HepG2 (cell line): Measurements from ENCODE around the gene ATP9A. TPM values are rescaled to one million over a fixed set of nuclear protein-coding genes. Genes with fewer than 3 reads are reported as not detected.

Source experiments
- ATAC-seq: fragments of 200-7000 bp; cut with Tn5 transposase; 3 replicates; pipeline ENCODE4 v1.9.1; 2020; ENCODE audit warnings: mild to moderate bottlenecking, moderate library complexity
- BruUV-seq: library from RNA; stranded (reverse); fragments of 400-500 nt; replicated peaks from 2 replicates; lab custom pipeline; 2021; lab: Mats Ljungman, UMichigan
- CTCF ChIA-PET: fragments of 300-600 bp; formaldehyde crosslinking; extraction: SDS; loops from one replicate; lab custom pipeline; 2021; ENCODE audit warnings: low total read pairs, inconsistent platforms, low intra/inter-chr PET ratio; lab: Yijun Ruan, JAX
- POLR2A ChIA-PET: fragments of 350-600 bp; sonication (Branson Sonifier 250); formaldehyde crosslinking; loops from one replicate; lab custom pipeline; 2020; ENCODE audit warnings: antibody characterized with exemption, inconsistent platforms; lab: Yijun Ruan, JAX
- DNase-seq: peaks from one replicate; pipeline ENCODE4 v3.0.0-alpha.2; 2015; ENCODE audit warnings: low spot score
- FAIRE-seq: peaks from 3 replicates; lab custom pipeline; 2011; peaks lifted over from hg19 to GRCh38; lab: Jason Lieb, UNC
- H2AFZ ChIP-seq: one replicate; pipeline ENCODE4 v1.6.1; 2011; ENCODE audit warnings: low read length, inconsistent platforms
- H3K27ac ChIP-seq: fragments of 300-600 bp; 3 replicates; pipeline ENCODE4 v1.8.0; 2011; ENCODE audit warnings: mixed run types, mild to moderate bottlenecking, mixed read lengths, low read length, inconsistent platforms; ENCODE audit not compliant: insufficient read depth; ENCODE audit errors: extremely low read length
- H3K27me3 ChIP-seq, 2 experiments: fragments of 200-600 bp in 1 of 2; 2 replicates in 1 of 2; 3 replicates in 1 of 2; pipeline versions ENCODE4 v1.6.0 to v1.8.0; 2011; ENCODE audit warnings: low read length in 2 of 2, mild to moderate bottlenecking in 2 of 2, moderate library complexity in 2 of 2, inconsistent platforms in 1 of 2; ENCODE audit not compliant: insufficient read depth in 2 of 2, control insufficient read depth in 1 of 2
- H3K36me3 ChIP-seq, 2 experiments: fragments of 200-600 bp in 1 of 2; replicated peaks in 1 of 2; 2 replicates in 1 of 2; 3 replicates in 1 of 2; pipeline versions ENCODE4 v1.5.1 to v1.8.0; 2011; ENCODE audit warnings: low read length in 2 of 2, inconsistent platforms in 1 of 2; ENCODE audit not compliant: insufficient read depth in 2 of 2, control insufficient read depth in 1 of 2
- H3K4me1 ChIP-seq: 2 replicates; pipeline ENCODE4 v1.5.1; 2012; ENCODE audit warnings: low read length, inconsistent platforms; ENCODE audit not compliant: insufficient read depth
- H3K4me2 ChIP-seq: 2 replicates; pipeline ENCODE4 v1.6.0; 2011; ENCODE audit warnings: low read depth, low read length, inconsistent platforms
- H3K4me3 ChIP-seq, 3 experiments: fragments of 200-600 bp in 1 of 3; sonication (generic), shearing (Covaris generic) in 1 of 3; replicated peaks in 1 of 3; 2 replicates each; pipeline ENCODE4 v1.5.1; 2011 to 2016; ENCODE audit warnings: low read length in 3 of 3, inconsistent platforms in 2 of 3, low read depth in 2 of 3, mild to moderate bottlenecking in 2 of 3, control low read depth in 1 of 3, mixed read lengths in 1 of 3; ENCODE audit not compliant: insufficient read depth in 1 of 3
- H3K79me2 ChIP-seq: one replicate; pipeline ENCODE4 v1.6.1; 2011; ENCODE audit warnings: low read length, inconsistent platforms; ENCODE audit not compliant: insufficient read depth
- H3K9ac ChIP-seq: 2 replicates; pipeline ENCODE4 v1.6.0; 2011; ENCODE audit warnings: mild to moderate bottlenecking, low read depth, low read length, inconsistent platforms; ENCODE audit not compliant: insufficient read depth
- H3K9me3 ChIP-seq: 2 replicates; pipeline ENCODE4 v1.5.1; 2012; ENCODE audit warnings: mild to moderate bottlenecking, low read length
- H4K20me1 ChIP-seq: 2 replicates; pipeline ENCODE4 v1.6.0; 2011; ENCODE audit warnings: inconsistent platforms, mild to moderate bottlenecking, low read length, moderate library complexity; ENCODE audit not compliant: insufficient read depth
- ZHX2 ChIP-seq, 2 experiments: sonication (generic) in 1 of 2; formaldehyde crosslinking in 1 of 2; IDR thresholded peaks; 2 replicates each; pipeline versions ENCODE4 v1.6.1 to v1.9.0; 2014 to 2022; ENCODE audit warnings: antibody characterized with exemption in 1 of 2, borderline replicate concordance in 1 of 2, inconsistent platforms in 1 of 2, low read depth in 1 of 2, missing genetic modification reagents in 1 of 2
- ZNF788 ChIP-seq: sonication (generic); formaldehyde crosslinking; IDR thresholded peaks from 2 replicates; pipeline ENCODE4 v1.5.0; 2020; ENCODE audit warnings: mild to moderate bottlenecking, missing genetic modification reagents, borderline replicate concordance
- WGBS: methylation state at CpG from one replicate; pipeline ENCODE4 v1.1.6; 2017; ENCODE audit warnings: low lambda C conversion rate; 5-methylcytosine and 5-hydroxymethylcytosine counted together
- in situ Hi-C: cut with HindIII; loops from 2 replicates; pipeline ENCODE4 v1.10.0; 2017; ENCODE audit warnings: low pct_unique_long_range_greater_than_20kb; ENCODE audit not compliant: extremely low pct_ligation_motif_present
- intact Hi-C: fragments of 100-400 bp; cut with micrococcal nuclease; formaldehyde crosslinking; loops from one replicate; pipeline ENCODE4 v1.10.0; 2022; ENCODE audit not compliant: unreplicated experiment
- polyA plus RNA-seq, 8 experiments: library from polyadenylated mRNA; depleted of rRNA in 3 of 8; stranded (reverse) in 7 of 8; unstranded in 1 of 8; fragments of >200 nt; fragmentation: Illumina TruSeq in 4 of 8; extraction: Trizol in 4 of 8; gene quantifications; 2 replicates each; pipeline versions ENCODE4 v1.2.1 to v1.2.3, GENCODE V29; 2011 to 2016; ENCODE audit warnings: low read depth in 4 of 8, missing spikeins in 1 of 8, mixed read lengths in 1 of 8; ENCODE audit not compliant: insufficient read depth in 1 of 8
- total RNA-seq, 5 experiments: library from RNA; depleted of rRNA; stranded (reverse); fragments of >200 nt; fragmentation: Illumina TruSeq; extraction: Trizol; gene quantifications; 2 replicates each; pipeline ENCODE4 v1.2.3, GENCODE V29; 2016; ENCODE audit warnings: low read depth in 1 of 5
- TF ChIP-seq, protein P1 (sequence below): sonication (generic); formaldehyde crosslinking; IDR thresholded peaks from 2 replicates; pipeline ENCODE4 v1.8.1; 2023; ENCODE audit warnings: mild to moderate bottlenecking, missing genetic modification reagents, borderline replicate concordance
- TF ChIP-seq, protein P2 (sequence below): sonication (generic); formaldehyde crosslinking; IDR thresholded peaks from 2 replicates; pipeline ENCODE4 v1.5.1; 2020; ENCODE audit warnings: mild to moderate bottlenecking, missing genetic modification reagents, moderate library complexity

The ATP9A gene
- total and polyA plus RNA-seq, 2 of the 13 experiments (the other 11 are each of a cell fraction or from before 2014, with no cell fraction given) = 11.8 to 18.5 TPM

DNA sequence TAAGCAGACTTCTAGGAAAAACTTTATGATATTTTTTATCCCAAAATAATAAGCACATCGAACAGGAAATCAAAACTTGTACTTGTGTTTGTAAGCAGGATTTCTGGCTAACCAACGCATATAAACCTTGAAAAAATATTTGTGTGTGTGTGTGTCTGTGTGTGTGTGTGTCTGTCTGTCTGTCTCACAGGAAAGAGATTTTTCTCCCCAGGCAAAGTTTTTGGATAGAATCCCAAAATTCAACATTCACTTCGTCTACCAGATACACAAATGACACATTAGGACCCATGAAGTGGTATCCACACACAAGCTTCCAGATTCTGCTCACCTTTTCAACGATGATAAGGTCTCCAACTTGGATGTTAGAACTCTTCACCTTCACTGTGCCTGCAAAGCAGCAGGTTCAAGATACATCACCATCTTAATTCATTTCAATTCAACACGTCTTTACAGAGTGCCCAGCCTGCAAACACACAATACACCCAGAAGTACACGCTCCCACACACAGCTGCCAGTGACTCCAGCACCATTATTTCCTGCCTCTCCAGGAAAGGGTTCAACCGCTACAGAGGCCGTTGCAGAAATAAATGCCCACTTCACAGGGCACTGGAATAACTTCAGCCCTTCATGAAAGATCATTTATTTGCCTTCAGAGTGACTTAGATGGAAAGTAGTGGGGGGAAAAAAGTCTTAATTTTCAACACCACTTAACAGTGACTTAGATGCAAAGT lies 70.9 kb downstream of the ATP9A start:
- in situ Hi-C loops = no loop called here
- H3K4me3 ChIP-seq = no peak overlapping the region

GRCh38 chr20:51696304-51697071 lies 71.7 kb downstream of the ATP9A start:
- ATAC-seq = no peak
- in situ Hi-C loops = no loop called here
- TF ChIP-seq ZHX2 (IDR thresholded peaks at IDR 0.05; ENCODE audit: low read depth) = no peak
- 0 out of 2 replicates have a peak, but pooled peaks have one; percentile 67 for TF ChIP-seq ZHX2 (CRISPR knock-in tag; IDR thresholded peaks at IDR 0.05; ENCODE audit: borderline replicate concordance)

More for the DNA sequence above, 70.9 kb downstream of the ATP9A start:
- BruUV-seq = no TSS peak
- Histone ChIP-seq H3K4me1 (peaks cover 68% of the 10 kb centered on the region), H3K79me2 (no peaks in the 10 kb centered on the region), H4K20me1 (no peaks in the 10 kb centered on the region), H2AFZ (no peak overlapping the region), H3K27me3 (no peaks in the 10 kb centered on the region), H3K9me3 (no peaks in the 10 kb centered on the region), H3K27ac (no peak overlapping the region), H3K36me3 (peaks cover 0 to 4% of the 10 kb centered on the region in 2 experiments; a peak in 2 of 5 replicates), H3K9ac (no peak overlapping the region), H3K4me2 (no peak overlapping the region)
- FAIRE-seq (no peak), ATAC-seq (no peak), DNase-seq (no peak)
- WGBS = 94% methylated on average over 8 of the region's 8 CpGs
- intact Hi-C loops = no loop called here
- CTCF ChIA-PET = no interaction called here
- TF ChIP-seq ZNF788 = 0 out of 2 replicates have a peak, but pooled peaks have one; percentile 19
- TF ChIP-seq, protein P1, sequence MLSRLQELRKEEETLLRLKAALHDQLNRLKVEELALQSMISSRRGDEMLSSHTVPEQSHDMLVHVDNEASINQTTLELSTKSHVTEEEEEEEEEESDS = no peak
- TF ChIP-seq, protein P2, sequence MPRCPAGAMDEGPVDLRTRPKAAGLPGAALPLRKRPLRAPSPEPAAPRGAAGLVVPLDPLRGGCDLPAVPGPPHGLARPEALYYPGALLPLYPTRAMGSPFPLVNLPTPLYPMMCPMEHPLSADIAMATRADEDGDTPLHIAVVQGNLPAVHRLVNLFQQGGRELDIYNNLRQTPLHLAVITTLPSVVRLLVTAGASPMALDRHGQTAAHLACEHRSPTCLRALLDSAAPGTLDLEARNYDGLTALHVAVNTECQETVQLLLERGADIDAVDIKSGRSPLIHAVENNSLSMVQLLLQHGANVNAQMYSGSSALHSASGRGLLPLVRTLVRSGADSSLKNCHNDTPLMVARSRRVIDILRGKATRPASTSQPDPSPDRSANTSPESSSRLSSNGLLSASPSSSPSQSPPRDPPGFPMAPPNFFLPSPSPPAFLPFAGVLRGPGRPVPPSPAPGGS (CRISPR knock-in tag) = 0 out of 2 replicates have a peak, but pooled peaks have one; percentile 21
- POLR2A ChIA-PET = no interaction called here

More at GRCh38 chr20:51696304-51697071, 71.7 kb downstream of the ATP9A start:
- WGBS = 55% methylated on average over 2 of the region's 2 CpGs
- intact Hi-C loops = no loop called here
- H3K36me3 ChIP-seq = peaks cover 0 to 4% of the 10 kb centered on the region in 2 experiments; a peak in 2 of 5 replicates
- H3K9me3 ChIP-seq = no peaks in the 10 kb centered on the region
- no peak overlapping the region for H3K4me2 ChIP-seq
- no peak overlapping the region for H2AFZ ChIP-seq
- FAIRE-seq (no peak), DNase-seq (no peak)
- H4K20me1 ChIP-seq = no peaks in the 10 kb centered on the region
- BruUV-seq = no TSS peak
- H3K4me3 ChIP-seq = no peak overlapping the region
- POLR2A ChIA-PET = no interaction called here
- no peak overlapping the region for H3K27ac ChIP-seq
- no peak overlapping the region for H3K9ac ChIP-seq
- no peaks in the 10 kb centered on the region for H3K79me2 ChIP-seq
- CTCF ChIA-PET = no interaction called here
- no peaks in the 10 kb centered on the region for H3K27me3 ChIP-seq
- H3K4me1 ChIP-seq = peaks cover 60% of the 10 kb centered on the region
